ENCODE results near the gene COL27A1.

DNA sequence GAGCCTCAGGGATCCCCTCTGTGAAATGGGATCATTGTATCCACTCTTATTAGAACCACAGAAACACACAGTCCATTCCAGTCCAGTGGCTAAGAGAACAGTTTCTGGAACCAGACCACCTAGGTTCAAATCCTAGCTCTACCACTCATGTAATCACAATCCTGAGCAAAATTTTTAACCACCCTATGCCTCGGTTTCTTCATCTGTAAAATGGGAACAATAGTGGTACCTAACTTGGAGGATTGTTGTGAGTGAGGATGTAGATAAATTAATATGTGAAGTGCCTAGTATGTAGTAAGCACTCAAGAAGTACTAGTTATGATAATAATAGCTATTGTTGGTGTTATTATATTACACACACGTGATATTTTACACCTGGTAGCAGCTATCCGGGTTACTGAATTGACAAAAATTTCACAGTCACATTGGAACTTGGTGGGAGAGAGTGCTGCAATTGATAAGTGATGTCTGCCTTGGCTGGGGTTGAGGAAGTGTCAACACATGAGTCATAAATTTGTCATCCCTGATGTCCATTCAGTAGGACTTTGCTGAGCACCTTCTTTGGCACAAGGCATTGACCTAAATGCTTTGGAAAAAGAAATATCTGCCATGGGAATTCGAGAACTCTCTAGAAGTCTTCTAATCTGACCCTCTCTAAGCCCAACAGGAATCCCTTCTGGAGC lies 68.4 kb downstream of the COL27A1 start:
- TF ChIP-seq, protein P1, sequence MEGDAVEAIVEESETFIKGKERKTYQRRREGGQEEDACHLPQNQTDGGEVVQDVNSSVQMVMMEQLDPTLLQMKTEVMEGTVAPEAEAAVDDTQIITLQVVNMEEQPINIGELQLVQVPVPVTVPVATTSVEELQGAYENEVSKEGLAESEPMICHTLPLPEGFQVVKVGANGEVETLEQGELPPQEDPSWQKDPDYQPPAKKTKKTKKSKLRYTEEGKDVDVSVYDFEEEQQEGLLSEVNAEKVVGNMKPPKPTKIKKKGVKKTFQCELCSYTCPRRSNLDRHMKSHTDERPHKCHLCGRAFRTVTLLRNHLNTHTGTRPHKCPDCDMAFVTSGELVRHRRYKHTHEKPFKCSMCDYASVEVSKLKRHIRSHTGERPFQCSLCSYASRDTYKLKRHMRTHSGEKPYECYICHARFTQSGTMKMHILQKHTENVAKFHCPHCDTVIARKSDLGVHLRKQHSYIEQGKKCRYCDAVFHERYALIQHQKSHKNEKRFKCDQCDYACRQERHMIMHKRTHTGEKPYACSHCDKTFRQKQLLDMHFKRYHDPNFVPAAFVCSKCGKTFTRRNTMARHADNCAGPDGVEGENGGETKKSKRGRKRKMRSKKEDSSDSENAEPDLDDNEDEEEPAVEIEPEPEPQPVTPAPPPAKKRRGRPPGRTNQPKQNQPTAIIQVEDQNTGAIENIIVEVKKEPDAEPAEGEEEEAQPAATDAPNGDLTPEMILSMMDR (conservative IDR thresholded peaks at IDR 0.05; ENCODE audit: low read depth, low read length): no peak
- TF ChIP-seq EZH2 (IDR thresholded peaks at IDR 0.05; ENCODE audit: borderline replicate concordance, low read depth, low read length, poor library complexity, severe bottlenecking): no peak

Data from A673 (cell line).